Measurements from ENCODE around the gene RNF8.
"Not testable (repeated sequence)": the region's sequence is repeated elsewhere in the genome, so short reads cannot be mapped to it uniquely, and the experiment has no call there.

RNF8 gene, protein sequence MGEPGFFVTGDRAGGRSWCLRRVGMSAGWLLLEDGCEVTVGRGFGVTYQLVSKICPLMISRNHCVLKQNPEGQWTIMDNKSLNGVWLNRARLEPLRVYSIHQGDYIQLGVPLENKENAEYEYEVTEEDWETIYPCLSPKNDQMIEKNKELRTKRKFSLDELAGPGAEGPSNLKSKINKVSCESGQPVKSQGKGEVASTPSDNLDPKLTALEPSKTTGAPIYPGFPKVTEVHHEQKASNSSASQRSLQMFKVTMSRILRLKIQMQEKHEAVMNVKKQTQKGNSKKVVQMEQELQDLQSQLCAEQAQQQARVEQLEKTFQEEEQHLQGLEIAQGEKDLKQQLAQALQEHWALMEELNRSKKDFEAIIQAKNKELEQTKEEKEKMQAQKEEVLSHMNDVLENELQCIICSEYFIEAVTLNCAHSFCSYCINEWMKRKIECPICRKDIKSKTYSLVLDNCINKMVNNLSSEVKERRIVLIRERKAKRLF

DNA sequence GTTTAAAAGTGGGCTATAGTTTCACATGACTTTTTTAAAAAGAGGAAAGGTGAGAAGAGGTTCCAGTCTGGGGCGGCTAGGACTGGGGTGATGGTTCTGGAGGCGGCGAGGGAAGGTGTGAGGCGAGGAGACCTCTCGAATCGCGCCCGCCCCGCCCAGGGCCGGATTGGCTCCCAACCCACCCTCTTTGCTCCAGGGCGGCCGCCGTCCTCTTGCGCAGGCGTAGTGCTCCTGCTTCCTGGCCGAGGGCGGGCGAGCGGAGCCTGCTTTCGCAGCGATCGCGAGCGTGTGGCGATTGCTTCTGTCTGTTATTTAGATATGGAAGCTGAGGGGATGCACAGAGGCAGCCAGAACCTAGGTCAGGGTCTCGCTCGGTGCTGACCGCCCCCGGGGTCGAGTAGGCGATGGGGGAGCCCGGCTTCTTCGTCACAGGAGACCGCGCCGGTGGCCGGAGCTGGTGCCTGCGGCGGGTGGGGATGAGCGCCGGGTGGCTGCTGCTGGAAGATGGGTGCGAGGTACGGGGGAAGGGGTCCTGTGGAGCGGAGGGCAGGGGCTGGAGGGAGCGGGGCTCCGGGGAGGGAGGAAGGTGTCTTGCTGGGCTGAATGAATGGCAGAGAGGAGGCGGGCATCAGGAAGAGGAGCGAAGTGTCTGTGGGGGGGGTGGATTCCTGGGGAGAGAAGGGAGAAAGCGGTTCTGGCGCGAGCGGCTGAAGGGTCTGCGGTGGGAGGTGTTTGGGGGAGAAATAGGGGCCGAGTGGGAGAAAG, at the start of gene RNF8:
Gene RNF8, plus strand, starts transcription at position 223 of the 765 bp plus-strand sequence. Its CDS starts 182 bp downstream, at position 405.
- DNase-seq = peak; percentile 87

GRCh38 chr6:37304766-37305165, 49.0 kb upstream of the RNF8 start:
- no peak for DNase-seq

GRCh38 chr6:37305841-37306425, 47.9 kb upstream of the RNF8 start:
- DNase-seq = no peak

DNA sequence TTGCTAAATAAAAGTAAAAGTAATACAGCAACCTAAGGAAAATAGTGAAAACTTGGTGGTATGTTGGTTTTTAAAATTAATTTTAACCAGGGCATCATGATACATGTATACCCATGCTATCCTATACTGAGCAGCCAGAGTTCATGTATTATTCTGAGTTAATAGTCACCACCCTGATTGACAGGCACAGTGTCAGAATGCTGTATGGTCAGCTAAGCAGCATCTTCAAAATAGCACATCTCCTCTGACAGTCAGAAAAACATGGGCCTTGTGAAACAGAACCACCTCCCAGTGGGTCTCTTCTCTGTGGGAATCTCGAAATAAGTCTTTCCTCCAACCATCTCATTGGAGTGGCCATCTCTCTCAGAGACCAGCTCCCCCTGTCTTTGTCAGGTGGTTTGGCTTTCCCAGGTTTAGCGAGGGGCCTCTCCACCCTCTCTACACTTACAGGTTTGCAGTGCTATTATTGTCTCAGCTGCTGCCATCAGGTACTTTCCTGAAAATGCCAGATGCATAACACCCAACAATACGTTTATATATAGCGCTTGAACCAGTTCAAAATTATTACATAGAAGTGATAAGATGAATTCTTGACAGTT, 47.1 kb upstream of the RNF8 start:
- no peak for DNase-seq

- DNase-seq = not testable (repeated sequence)
Observed at GRCh38 chr6:37307484-37307883, 46.3 kb upstream of the RNF8 start.

DNA sequence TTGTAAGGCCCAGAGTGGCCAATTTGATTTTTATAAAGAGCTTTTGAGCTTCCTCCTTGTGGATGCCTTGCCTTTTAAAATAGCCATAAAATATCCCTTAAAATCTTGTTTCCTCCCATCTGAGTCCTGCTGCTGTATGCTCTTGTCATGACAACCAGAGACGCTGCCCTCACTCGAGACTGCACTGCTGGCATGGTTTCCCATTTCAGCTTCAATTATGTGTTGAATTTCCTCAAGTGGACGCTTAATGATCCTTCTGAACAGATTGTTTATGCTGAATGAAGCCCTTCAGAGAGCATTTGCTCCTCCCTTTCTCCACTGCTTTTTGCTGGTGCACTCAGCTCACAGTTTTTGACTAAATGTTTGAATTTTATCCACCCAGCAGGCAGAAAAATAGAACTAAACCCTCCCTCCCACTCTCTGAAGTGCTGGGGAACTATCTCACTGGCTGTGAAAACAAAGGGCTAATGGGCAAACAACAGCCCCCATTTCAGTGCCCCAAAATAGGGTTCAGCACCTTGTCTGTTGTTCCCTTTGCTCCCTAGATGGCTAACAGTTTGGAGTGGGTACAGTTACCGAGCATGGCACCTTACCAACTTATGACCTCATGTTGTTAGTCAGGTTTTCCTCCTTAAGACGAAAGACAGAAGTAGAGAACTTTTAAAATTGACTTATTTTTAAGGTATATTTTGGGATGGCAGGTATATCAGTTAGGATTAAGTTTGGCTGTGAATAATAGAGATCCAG, 45.5 kb upstream of the RNF8 start:
- no peak for DNase-seq

DNA sequence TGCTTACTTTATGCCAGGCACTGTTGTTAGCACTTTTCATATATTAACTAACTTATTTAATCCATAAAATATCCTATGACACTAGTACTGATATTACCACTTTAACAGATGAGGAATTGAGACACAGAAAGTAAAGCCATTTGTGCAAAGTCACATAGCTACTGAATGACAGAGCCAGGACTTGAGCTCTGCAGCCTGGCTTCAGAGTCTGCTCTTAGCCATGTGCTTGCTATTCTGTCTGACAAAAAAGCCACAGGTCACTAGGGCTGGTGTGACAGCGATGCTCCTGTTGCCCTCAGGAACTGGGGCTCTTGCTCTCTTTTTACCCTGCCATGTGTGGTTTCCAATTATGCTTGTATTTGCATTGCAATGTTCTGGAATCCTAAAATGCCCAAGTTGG, 44.7 kb upstream of the RNF8 start:
- DNase-seq = no peak

DNA sequence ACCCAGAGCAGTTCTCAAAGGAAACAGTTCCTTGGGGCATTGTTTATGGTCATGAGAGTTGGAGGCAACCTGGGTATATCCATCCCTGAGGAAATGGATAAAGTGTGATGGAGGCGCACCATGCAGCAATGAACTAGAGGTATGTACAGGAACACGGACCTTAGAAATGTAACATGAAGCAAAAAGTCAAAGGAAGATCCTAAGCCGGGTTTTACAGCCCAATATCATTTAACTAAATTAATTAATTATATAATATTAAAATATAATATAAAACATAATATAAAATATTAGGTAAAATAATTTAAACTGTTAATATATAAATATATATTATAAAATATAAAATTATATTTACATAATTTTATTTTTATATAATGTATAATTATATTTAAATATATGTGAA, 44.1 kb upstream of the RNF8 start:
- no peak for DNase-seq

DNA sequence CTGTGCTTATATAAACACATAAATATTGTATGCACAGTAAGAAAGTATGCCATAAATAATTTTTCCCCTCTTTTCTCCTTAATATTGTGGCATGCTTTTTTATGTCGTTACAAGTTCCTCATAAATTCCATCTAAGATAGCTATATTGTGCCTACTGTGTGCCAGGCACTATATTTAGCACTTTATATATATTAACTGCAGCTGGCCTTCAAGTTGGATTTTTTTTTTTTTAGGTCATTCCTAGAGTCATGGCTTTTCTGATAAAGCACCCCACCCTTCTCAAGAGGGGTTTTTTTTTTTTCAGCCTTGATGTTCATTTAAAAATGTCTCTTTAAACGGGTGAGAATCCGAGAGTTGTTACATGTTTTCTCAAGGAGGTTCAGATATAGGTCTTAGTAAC, 42.8 kb upstream of the RNF8 start:
- DNase-seq = no peak

GRCh38 chr6:37311741-37312473, 41.9 kb upstream of the RNF8 start:
- DNase-seq = no peak

DNA sequence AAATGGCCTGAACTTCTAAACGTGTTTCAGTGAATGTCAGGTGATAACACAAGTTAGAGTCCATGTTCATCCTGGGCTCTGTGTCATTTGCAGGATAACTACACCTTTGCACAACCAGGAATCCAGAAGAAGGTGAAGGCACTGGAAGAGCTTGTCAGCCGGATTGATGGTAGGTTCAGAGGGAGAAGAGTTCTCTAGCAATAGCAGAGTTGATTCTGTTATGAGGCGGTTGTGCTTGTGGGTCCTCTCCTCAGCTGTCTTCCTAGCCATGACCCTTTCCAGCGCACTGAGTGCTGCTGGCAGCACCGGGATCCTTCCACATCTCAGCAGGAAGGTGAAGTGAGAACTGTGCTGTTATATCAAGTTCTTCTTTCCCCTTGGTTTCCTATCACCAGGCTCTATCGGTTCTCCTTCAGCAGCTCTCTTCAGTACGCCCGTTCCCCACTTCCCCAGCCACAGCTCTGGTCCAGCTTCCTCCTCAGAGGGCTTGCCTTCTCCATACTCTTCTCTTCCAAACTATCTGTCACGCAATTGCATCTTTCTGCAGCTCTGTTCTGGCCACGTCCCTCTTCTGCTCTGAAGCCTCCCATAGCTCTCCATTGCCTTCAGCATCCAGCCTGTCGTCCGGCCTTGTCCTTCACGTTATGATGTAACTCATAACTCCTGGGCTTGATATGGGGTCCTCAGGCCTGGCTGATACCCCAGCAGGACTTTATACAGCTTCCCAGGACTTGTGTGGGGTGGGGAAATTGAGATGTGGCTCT, 39.9 kb upstream of the RNF8 start:
- DNase-seq = no peak

DNA sequence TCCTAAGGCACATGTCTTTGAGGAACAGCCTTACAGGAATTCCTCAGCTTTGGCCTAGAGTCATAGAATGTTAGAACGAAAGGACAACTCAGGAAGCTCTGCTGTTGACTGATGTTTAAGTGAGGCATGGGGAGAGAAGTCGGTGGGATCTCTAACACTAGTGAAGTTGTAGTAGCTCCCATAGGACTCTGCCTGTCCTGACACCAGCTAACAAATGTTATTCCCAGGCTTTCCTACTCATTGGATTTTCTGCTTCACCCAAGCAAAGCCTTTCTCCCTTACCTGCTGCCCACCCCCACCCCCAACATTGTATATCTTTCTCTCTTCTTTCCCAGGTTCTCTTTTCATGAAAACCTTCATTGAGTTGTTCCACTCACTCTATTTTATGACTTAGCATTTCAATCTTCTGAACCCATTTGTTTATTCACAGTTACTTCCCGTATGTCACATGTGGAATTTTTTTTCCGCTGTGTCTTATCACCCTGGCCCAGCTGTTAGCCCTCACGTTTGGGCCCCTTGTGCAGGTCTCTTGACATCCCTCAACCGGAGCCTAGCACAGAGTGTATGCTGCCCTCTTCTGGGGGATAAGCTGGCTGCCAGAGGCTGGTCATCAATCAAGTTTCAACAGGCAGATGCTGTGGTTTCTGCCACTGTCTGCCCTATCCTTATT, 39.2 kb upstream of the RNF8 start:
- DNase-seq = no peak

DNA sequence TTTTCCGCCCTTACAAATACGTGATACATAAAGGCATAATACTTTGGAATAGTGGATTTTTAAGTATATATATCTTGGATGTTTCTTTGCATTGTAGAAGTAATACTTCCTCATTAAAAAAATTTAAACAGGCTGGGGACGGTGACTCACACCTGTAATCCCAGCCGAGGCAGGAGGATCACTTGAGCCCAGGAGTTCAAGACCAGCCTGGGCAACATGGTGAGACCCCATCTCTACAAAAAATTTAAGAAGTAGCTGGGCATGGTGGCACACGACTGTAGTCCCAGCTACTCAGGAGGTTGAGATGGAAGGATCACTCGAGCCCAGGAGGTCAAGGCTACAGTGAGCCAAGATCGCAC, 38.6 kb upstream of the RNF8 start:
- no peak for DNase-seq

DNA sequence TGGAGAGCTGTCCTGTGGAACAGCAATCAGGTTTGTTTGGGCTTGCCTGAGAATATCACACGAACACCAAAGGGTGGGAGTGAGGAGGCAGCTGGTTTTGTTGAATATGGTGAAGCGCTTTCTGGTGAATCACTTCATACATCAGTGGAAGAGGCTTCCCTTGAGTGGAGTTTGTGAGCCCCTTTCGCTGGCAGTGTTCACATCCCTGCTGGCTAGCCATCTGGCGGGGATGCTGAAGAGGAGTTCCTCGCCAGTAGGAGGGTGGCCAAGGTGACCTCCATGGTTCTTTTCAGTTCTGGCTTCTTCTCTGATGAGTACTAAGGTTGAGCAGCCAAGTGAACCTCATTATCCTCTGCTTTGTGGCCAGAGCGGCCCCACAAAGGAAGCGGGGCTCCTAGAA, 37.7 kb upstream of the RNF8 start:
- no peak for DNase-seq

DNA sequence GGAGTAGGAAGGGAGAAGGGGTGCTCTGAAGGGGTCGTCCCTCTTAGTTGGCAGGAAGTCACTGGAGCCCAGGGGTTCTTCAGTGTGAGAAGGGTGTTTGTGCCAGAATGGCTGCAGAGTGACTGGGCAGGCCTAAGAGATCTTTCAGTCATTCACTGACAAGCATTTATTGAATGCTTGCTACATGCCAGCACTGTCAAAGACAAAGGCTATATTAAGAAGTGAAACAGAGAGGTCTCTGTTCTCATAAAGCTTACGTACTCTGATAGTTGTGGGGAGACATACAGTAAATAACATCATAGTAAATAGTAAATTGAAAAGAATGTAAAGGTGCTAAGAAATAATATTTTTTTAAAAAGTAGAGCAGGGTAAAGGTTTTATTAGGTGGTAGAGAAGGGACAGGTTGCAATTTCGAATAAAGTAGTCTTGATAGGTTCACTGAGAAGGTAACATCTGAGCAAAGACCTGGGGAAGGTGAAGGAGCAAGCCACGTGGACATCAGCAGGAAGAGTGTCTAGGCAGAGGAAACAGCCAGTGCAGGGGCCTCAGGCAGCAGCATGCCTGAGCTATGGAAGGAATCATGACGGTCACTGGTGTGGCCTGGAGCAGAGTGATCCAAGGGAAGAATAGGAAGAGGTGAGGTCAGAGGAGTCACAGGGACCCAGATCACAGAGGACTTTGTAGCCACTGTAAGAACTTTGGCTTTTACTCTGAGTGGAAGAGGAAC, 36.3 kb upstream of the RNF8 start:
- DNase-seq = no peak

GRCh38 chr6:37319156-37319555, 34.6 kb upstream of the RNF8 start:
- no peak for DNase-seq

DNA sequence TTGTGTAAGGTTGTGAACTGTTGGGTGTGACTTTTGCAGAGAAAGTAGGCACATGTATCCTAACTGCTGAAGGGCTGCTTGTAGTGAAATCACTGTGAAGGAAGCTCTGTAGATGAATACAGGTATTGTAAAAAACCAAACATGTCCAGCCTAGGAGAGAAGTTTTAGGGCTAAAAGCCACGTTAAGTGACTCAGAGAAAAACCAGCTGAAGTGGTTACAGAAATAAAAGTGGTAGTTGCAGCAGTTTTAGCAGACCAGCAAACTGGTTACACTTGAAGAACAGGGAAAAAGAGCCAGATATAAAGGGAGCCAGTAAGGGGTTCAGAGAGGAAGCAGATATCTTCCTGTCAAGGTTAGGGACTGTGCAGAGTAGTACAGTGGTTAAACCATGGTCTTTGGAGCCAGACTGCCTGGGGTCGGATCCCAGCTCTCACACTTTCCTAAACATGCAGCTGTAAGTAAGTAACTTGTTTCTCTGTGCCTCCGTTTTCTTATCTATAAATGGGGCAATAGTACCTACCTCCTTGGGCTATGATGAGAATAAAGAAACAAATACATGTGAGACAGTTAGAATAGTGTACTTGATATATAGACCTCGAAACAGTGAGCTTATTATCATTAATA, 33.8 kb upstream of the RNF8 start:
- no peak for DNase-seq

DNA sequence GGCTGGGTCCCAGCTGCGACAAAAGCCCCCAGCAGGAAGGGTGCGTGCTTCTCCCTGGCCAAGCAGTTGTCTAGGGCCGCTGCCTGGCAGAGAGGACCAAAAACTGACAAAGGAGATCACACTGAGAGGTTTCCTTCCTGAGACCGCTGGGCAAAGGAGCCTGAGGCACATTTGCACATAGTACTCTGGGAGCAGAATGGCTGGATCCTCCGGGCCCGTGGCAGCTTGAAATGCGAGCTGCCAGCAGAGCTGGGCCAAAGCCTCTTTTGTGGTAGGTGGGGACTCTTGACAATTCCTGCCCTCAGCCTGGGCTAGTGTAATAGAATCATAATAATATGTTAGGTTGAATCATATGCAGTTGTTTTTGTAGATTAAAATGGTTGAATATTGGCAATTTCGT, 33.1 kb upstream of the RNF8 start:
- no peak for DNase-seq

DNA sequence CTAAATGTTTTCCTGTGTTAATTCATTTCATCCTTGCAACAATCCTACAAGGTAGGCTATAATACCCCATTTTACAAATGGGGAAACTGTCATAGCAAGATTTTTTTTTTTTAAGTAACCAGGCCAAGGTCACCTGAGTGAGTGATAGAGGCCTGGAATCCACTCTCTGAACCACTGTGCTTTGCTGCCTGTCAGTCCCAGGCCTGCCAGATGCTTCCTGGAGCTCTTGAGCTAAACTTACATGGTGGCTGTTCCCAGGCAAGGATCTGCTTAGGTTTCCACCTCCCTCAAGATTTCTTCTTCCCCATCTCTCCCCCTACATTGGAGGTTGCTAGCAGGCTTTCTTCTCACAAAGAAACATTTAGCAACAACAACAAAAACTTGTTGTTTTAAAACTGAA, 32.7 kb upstream of the RNF8 start:
- no peak for DNase-seq
